GM12872 (cell line): ENCODE results near the gene GPR75.

ENCODE experiments used
- TF ChIP-seq, protein P1 (sequence below): IDR thresholded peaks from 3 replicates; pipeline ENCODE4 v1.5.1; 2011; ENCODE audit warnings: low read depth, mild to moderate bottlenecking, low read length, moderate library complexity; ENCODE audit not compliant: insufficient read depth

The GPR75 gene

DNA sequence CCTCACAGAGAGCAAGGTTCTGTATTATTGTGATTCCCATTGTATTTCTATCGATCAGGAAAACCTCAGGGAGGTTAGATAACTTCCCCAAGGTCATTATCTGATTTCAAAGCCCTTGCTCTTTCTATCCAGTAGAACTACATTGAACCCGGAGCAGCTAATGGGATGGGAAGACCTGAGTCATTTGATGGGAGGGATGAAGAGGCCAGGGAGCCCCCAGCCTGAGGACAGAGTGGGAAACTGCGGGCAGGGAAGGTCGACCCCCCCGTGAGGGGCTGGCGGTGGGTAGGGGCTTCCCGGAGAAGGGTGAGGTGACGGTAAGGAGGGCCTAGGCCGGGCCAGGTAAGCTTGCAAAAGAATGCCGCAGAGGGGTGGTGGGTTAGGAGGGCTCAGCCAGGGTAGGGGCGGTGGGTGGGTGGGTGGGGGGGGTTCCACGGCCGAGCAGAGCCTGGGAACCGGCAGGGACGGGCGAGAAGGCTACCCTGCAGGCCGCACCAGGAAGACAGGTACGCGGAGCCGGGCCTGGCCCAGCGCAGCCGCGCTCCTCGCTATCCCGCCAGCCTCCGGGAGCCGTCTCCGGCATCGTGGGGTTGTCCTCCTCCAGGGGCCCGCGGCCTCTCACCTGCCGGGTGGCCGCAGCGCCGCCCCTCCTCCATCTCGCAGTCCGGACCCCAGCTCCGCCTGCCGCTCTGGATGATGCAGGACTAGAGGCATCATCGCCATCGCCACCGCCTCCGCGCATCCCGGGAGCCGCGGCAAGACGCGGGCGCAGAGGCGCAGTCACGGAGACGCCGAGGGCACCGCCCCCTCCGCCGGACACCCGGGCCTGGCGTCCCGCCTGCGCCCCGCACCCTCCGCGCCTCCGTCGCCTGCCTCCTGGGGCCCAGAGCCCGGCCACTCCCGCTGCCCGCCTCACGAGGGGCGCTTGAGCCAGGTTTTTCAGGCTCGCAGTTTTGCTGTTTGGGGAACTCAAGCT is at the start of gene GPR75:
Gene GPR75 (minus strand): TSS at position 762 of the 976 bp plus-strand sequence. CDS start 5,211 bp downstream, outside the sequence.
- TF ChIP-seq, protein P1, sequence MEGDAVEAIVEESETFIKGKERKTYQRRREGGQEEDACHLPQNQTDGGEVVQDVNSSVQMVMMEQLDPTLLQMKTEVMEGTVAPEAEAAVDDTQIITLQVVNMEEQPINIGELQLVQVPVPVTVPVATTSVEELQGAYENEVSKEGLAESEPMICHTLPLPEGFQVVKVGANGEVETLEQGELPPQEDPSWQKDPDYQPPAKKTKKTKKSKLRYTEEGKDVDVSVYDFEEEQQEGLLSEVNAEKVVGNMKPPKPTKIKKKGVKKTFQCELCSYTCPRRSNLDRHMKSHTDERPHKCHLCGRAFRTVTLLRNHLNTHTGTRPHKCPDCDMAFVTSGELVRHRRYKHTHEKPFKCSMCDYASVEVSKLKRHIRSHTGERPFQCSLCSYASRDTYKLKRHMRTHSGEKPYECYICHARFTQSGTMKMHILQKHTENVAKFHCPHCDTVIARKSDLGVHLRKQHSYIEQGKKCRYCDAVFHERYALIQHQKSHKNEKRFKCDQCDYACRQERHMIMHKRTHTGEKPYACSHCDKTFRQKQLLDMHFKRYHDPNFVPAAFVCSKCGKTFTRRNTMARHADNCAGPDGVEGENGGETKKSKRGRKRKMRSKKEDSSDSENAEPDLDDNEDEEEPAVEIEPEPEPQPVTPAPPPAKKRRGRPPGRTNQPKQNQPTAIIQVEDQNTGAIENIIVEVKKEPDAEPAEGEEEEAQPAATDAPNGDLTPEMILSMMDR, result no peak

DNA sequence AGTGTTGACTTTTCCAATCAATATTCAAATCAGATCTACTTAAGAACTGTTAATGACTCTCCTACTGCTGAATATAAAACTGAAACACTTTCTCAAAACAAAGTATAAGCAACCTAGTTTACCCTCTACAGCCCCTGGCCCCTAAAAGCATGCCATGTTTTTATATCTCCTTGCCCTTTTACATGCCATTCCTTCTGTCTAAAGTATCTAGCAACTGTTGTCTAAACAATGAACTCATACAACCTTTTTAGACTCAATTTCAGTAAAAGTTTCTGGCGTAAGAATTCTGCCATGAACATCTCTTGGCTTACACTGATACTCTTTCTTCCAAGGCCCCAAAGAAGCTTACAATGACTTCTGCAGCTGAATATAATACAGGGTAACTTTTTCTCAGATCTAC is 47.8 kb upstream of the GPR75 start:
- TF ChIP-seq, protein P1, result no peak

DNA sequence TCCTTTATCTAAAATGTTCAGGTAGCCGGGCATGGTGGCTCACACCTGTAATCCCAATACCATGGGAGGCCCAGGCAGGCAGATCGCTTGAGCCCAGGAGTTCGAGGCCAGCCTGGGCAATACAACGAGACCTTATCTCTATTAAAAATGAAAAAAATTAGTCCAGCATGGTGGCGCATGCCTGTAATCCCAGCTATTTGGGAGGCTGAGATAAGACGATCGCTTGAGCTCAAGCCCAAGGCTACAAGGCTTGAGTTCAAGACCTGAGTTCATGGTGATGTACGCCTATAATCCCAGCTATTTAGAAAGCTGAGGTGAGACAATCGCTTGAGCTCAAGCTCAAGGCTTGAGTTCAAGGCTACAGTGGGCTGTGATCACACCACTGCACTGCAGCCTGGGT is 45.6 kb upstream of the GPR75 start:
- TF ChIP-seq, protein P1, result no peak

DNA sequence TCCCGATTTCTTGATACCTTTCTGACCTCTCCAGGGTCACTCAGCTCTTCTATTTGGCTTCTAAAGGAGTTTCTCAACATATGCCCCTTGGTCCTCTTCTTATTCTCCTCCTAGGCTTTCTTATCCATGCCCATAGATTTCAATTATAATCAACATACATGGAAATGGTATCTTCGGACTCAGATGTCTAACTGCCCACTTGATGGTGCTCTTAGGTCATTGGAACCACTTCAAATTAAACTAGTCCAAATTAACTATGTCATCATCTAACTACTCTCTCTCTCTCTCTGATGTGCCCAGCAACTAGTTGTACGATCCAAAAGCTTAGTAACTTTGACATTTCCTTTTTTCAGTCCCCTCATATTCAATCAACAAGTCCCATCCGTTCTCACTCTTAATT is 43.2 kb upstream of the GPR75 start:
- TF ChIP-seq, protein P1, result no peak

DNA sequence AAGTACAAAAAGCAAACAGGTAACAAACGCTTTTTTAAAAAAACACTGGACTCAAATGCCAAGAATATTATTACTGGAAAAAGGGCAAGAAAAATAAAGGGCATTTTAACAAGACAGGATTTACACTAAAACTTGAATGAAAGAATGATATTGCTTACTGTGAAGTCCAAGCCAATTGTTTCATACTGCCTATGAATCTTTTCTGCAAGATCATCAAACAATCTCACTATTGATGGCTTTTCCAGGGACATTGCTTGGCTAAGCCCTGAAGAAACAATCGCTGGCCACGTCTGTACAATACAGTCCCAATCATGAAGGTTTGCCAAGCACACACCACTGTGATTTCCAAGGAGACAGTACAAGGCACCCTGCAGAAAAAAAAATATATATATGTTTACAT is 41.4 kb upstream of the GPR75 start:
- TF ChIP-seq, protein P1, result no peak

DNA sequence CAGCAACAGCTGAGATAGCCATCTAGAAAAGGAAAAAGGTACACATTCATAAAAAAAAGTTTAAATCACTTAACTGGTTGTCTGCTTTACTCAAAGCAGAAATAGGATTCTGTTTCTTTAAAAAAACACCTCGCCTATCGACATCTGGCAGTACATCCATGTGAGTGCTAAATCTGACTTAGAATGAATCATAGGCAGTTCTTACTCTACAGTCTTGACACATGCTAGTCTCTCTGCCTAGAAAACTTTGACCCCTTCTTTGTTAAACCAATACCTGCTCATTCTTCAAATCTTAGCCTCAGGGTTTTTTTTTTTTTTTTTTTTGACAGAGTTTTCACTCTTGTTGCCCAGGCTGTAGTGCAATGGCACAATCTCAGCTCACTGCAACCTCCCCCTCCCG is 37.1 kb upstream of the GPR75 start:
- TF ChIP-seq, protein P1, result no peak

DNA sequence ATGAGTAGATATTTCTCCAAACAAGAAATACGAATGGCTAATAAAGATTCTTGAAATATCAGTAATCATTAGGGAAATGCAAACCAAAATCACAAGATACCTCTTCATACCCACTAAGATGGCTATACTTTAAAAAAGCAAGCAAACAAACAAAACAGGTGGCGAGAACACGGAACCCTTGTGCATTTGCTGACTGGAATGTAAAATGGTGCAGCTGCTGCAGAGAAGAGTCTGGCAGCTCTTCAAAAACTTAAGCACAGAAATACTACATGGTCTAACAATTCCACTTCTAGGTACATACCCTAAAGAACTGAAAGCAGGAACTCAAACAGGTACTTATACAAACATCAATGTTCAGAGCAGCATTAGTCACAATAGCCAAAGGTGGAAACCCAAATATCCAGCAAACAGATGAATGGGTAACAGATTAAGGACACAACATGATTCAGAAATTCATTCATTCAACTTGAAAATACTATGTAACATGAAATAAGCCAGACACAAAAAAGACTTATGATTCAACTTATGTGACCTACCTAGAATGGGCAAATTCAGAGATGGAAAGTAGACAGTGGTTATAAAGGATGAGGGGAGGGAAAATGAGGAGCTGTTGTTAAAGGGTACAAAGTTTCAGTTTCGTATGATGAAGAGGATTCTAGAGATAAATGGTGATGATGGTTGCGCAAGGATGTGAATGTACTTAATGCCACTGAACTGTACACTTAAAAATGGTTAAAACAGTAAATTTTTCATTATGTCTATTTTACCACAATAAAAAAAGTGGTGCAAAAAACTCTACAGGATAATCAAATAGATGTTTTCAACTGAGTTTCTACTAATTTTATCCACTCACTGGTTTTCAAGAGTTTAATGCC is 26.9 kb upstream of the GPR75 start:
- TF ChIP-seq, protein P1, result no peak
